Measurements from ENCODE around the gene KCNK1.
"Not testable (repeated sequence)": the region's sequence is repeated elsewhere in the genome, so short reads cannot be mapped to it uniquely, and the experiment has no call there.

The KCNK1 gene

DNA sequence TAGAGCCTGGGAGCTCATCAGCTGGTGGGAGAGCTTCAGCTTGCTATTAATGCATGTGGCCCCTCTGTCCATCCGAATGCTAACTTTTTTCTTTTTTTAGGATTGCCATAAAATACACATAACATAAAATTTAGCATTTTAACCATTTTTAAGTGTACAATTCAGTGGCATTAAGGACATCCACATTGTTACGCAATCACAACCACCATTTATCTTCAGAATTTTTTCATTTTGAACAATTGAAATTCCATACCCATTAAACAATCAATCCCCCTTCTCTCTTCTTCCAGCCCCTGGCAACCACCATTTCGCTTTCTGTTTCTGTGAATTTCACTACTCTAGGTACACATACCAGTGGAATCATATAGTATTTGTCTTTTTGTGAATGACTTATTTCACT lies 4.9 kb upstream of the KCNK1 start:
- no peak for DNase-seq

DNA sequence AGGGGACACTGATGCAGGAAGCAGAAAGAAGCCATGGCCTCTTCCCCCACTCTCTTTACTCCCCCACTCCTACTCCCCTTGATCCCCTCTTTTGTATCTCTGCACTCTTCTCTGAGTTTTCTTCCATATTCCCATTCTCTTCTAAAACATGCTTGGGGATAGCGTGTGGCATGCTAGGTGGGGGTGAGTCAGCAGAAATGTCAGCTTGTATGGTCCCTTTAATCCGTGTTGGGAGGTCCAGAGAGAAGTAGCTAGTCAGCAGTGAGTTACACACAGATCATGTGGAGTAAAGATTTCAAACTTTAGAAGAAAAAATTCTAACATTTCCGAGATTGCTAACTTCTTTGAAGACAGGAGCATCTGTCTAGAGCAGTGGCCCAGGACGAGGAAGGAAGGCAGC lies 4.0 kb upstream of the KCNK1 start:
- no peak for DNase-seq

GRCh38 chr1:233610628-233611027 lies 3.3 kb upstream of the KCNK1 start:
- DNase-seq: no peak

GRCh38 chr1:233611363-233611762 lies 2.5 kb upstream of the KCNK1 start:
- not testable (repeated sequence) for DNase-seq

- peak; percentile 8 for DNase-seq
These were observed 352 bp downstream of the KCNK1 start for GRCh38 chr1:233614173-233614742.

DNA sequence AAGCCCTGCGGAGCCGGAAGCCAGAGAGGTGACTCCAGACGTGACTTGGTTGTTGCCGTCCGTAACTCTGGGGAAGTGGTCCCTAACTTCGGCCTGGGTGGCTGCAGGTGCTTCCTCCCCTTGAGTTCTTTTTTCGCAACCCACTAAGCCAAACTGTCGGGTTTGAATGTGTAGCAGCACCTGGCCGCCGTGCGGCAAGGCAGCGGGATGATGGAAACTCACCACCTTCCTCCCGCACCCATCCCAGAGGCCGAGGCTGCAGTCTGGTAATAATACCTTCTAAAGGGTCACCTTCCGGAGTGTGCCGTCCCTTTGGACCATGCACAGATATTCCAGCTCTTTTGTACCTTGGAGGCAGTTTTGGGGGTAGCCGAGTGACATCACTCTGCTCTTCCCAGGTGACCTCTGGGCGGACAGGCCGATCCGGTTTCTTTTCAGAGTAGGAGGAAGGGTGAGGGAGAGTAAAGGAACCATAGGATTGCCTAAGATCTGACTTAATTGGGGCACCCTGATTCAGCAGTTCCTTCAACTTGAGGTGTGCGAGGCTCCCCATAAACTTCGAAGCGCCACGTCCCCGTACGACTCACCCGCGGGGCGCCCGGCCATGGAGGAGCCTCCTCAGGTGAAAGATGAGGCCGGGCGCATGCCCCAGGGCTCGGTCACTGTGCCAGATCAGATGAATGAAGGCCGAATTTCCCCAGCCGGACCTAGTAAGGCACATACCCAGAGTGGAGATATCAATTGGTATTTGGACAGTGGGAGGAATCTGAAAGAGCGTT lies 1.0 kb downstream of the KCNK1 start:
- no peak for DNase-seq

DNA sequence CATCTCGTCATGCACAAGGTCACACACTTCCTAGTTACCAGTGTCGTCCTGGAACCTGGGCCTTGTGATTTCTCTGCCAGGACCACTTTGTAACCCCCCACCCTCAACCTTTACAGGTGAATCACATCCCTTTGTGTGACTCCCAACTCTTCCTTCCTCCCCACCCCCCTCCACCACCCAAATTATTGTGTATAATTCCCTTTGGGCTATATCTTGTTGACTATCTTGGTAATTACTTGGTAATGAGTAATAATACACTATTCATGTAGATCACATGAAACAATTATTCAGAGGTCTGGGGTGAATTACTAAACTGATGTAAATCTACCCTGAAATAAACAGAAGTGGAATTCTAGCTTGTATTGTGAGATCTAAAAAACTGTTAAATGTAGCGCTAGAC lies 1.7 kb downstream of the KCNK1 start:
- DNase-seq: no peak

DNA sequence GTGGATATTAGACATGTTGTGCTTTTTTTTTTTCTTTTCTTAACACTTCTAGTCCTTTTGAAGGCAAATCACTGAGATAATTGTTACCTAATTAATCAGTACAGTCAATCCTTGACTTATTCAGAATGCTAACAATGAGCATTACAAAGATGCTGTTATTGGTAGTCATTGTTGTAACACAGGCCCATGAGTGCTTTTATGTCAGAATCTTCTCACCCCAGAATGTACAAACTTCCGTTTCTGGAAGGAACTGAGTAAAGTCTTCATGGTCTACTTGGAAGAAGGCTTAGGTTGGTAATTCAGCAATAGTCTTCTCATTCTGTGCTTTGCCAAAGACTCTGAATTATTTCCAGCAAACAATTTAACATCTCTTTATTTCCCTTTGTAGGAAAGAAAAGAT lies 3.1 kb downstream of the KCNK1 start:
- no peak for DNase-seq

DNA sequence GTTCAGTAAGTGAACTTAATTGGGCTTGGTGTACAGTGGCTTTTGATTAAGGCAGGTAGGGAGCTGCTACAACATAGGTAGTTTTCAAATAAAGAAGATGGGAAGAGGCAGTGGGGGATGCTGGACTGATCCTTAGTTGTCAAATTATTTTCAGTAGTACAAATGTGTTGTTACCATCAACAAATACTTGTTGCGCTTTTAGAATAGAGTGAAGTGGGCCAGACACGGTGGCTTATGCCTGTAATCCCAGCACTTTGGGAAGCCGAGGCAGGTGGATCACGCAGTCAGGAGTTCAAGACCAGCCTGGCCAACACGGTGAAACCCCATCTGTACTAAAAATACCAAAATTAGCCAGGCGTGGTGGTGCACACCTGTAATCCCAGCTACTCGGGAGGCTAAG lies 5.5 kb downstream of the KCNK1 start:
- DNase-seq: not testable (repeated sequence)

DNA sequence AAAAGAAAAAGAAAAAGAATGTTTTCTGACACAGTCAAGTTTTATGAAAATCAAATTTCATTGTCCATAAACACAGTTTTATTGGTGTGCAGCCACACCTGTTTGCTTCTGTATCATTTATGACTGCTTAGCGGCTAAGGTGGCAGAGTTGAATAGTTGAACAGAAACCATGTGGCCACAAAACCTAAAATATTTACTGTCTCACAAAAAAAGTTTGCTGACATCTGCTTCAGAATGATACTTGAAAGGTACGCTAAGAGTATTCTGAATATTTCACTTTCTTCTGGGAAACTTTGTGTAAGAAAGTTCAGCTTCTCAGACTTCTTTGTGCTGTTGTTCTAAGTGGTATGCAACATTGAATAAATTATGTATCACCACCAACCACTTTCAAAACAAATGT lies 6.2 kb downstream of the KCNK1 start:
- no peak for DNase-seq

DNA sequence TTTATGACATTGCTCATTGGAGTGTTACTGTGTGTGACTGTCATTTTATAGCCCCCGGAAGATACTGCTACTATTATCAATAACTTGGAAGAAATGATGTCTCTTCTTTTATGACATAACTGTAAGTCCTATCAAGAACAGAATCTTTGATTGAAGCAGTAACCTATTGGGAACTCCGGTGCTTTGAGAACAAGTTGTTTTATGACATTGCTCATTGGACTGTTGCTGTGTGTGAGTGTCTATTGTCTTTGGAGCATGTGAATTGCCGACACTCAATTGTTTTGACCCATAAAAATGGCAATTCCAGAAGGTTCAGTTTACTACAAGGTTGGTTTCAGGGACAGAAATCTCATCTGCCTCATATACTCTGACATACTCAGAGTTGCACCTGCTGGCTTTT lies 8.0 kb downstream of the KCNK1 start:
- DNase-seq: no peak

DNA sequence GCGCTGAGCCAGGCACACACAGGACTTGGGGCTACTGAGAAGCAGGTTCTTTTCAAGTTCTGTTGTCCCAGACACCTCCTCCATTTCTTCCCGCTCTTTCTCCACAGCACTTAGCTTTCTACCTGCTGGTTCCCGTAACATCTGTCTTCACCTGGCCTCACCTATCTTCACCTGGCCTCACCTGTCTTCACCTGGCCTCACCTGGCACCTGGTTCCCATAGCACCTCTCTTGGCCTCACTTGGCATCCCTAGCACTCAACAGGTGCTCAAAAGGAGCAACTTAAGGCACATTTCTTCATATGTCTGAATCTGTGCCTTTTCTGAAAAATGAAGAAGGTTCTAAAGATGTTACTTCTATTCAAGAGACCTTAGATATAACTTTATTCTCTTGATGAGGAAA lies 10.4 kb downstream of the KCNK1 start:
- DNase-seq: no peak

DNA sequence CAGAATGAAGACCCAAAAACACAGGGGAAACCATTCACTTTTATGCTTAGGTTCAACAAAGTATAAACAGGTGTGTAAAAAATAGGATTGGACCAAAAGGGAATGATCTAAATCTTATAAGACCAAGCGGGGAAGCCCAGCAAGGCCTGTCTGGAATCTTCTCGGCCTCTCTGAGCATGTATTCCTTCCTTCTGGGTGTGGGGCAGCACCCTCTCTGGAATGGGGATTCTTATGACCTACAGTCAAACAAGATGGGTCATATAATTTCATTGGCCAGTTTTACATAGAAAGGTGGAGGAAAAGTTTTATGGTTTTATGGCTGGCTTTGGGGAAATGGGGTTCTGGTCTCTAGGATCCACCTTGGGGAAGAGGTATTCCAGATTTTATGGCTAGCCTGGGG lies 11.2 kb downstream of the KCNK1 start:
- no peak for DNase-seq

DNA sequence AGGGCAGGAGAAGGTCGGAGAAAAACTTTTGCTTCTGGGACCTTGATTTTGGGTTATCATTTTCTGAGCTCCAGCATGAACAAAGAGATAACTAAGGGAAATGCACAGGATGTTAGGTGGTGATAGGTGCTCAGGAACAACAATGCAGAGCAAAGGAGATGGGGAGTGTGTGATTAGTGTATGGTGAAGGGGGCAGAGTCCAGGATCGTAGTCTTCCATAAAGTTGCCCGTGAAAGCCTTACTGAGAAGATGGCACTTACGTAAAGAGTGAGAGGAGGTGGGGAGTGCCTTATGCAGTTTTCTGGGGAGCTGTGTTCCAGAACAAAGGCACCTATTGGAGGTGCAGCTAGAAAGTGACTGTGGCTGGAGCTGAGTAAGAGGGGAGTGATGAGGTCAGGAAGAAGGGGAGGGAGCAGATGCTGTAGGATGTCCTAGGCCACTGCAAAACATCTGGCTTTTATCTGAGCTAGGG lies 11.6 kb downstream of the KCNK1 start:
- DNase-seq: no peak

DNA sequence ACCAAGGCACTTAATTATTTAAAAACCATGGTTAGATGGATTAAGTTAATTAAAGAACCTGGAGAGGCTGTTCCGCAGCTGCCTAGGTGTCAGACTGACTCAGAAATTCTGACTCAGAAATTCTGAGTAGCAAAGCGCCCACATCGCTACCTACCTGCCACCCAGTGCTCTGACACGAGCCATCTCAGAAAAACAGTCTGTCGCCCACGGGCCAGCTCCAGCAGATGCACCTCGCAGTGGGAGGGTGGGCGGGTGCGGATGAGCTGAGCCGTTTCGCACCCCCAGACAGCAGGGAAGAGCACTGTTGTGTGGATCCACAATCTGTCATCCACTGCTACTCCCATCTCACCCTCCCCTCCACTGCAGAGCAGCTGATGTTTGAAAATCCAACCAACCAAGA lies 13.5 kb downstream of the KCNK1 start:
- DNase-seq: peak; percentile 65

GRCh38 chr1:233627823-233628222 lies 13.9 kb downstream of the KCNK1 start:
- no peak for DNase-seq

- DNase-seq: no peak
These were observed 15.5 kb downstream of the KCNK1 start for GRCh38 chr1:233629305-233629935.

DNA sequence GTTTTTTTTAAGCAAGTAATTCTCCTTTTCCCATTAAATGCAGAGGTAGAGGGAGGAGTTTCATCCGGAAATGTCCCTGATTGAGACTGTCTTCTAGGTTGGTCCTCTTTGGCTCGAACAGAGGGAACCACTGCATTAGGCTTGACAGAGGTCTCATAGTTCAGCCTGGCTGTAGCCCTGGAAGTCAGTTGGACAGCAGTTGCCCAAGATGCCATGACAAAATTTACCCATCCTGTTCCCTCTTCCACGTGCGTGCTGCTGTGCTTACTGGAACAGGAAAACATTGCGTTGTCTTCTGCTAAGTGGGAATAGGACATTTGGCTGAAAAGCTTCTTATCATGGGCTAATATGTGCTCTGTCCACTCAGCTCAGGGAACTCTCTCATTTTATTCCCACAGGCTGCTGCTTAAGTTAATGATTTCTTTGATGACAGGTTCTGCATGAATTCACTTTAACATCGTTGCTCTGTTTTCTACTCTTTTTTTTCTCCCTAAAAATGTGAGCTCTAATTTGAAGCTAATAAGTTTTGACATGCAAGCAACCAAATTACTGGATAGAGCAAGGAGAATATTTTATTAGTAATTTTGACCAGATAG lies 18.0 kb downstream of the KCNK1 start:
- no peak for DNase-seq

DNA sequence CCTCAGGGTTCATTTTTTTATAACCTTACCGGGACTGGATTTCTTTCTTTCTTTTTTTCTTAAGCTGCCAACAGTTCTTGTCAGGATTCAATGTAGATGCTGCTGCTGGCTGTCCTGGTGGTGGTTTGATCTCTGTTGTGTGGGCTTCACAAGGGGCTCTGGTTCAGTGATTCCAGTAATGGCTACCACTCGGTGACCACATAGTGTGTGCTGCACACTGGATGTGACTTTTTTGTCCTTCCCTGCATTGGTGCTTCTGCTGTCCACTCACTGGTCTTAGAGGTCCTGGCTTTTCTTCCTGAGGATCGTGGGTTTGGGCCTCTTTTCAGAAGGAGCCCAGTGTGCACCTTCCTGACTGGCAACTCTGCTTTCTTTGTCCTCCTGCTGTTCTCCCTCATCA lies 18.5 kb downstream of the KCNK1 start:
- DNase-seq: no peak

DNA sequence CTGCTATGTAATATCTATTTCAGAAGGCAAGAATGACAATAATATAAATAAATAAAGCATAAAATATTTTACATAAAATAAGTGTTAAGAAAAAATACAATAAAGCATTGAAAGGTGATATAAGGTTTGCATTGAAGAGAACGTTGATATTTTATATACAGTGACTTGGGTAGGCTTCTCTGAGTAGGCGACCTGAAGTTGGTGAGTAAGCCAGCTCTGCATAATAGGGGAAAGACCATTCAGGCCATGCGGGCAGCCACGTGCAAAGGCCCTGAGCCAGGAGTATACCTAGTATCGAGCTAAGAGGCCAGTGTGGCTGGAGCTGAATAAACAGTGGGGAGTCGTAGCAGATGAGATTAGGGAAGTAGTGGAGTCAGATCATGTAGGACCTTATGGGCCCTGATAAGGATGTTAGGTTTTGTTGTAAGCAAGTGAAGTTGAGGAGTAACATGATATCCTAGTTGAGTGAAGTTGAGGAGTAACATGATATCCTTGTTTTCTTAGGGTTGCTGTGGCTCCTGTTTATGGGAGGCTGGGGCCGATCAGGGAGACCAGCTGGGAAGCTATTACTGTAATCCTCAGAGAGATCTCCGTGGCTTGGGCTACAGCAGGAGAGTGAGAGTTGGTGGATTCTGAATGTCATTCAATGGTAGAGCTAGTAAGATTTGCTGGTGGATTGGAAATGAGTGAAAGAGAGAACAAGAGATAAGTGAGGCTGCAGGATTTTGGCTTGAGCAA lies 22.0 kb downstream of the KCNK1 start:
- DNase-seq: no peak

DNA sequence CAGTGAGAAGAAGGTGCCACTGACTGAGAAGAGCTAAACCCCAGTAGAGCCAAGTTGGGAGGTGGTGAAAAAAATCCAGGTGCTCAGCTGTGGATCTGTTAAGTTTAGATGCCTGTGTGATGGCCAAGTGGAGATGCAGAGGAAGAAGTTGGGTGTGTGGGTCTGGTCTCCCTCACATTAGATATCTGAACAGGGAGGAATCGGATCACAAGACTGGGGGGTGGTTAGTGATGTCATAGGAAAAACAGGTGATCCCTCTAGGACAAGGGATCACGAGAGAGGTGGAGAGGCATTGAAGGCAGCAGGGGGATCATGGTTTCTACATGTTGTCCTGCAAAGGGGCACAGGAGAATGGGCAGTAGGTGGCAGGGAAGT lies 22.6 kb downstream of the KCNK1 start:
- no peak for DNase-seq

- DNase-seq: no peak
These were observed 24.6 kb downstream of the KCNK1 start for GRCh38 chr1:233638513-233638912.

- DNase-seq: no peak
These were observed 25.7 kb downstream of the KCNK1 start for GRCh38 chr1:233639611-233640010.
